ENCODE measurements around the gene MYO10. TPM values are rescaled to one million over a fixed set of nuclear protein-coding genes. Genes with fewer than 3 reads are reported as not detected.

MYO10 gene
- total RNA-seq, 1 experiment from 2014 or later: 202 TPM

DNA sequence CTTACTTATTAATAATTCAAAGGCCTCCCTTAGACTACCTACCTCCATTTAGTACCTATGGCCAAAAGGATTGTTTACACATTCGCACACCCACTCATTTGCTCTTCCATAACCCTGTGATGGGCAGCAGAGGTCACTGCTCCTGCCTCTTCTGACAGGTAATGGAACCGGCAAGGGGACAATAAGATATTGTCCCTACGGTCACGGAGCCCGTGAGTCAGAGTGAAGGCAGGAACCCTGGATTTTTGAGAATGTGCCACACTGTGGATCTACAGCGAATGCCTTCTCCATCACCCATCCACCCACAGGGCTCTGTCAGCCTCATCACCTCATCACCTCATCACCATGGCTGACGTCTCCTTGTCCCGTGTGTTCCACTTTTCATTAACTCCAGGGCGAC lies 132.3 kb downstream of the MYO10 start:
- CTCF ChIA-PET: no interaction called here
- BruUV-seq (replicated peaks): no TSS peak
- Histone ChIP-seq H3K4me1 (ENCODE audit: insufficient read depth, low read length, poor library complexity, severe bottlenecking) (peaks cover 51% of the 10 kb centered on the region), H3K9me3 (ENCODE audit: low read depth, low read length, poor library complexity, severe bottlenecking) (no peaks in the 10 kb centered on the region), H3K27ac (ENCODE audit: low read depth, low read length, poor library complexity, severe bottlenecking) (no peak overlapping the region), H3K4me3 (ENCODE audit: low read depth, low read length, poor library complexity, severe bottlenecking) (no peak overlapping the region), H3K36me3 (ENCODE audit: insufficient read depth, low read length, poor library complexity, severe bottlenecking) (peaks cover 3% of the 10 kb centered on the region), H3K27me3 (replicated peaks; ENCODE audit: insufficient read depth, low read depth, low read length, poor library complexity) (no peaks in the 10 kb centered on the region)
- no peak for DNase-seq (ENCODE audit: low spot score)
- POLR2A ChIA-PET (ENCODE audit: low non-redundant PET): no interaction called here
- TF ChIP-seq EZH2 (IDR thresholded peaks at IDR 0.05; ENCODE audit: borderline replicate concordance, low read depth, low read length, poor library complexity, severe bottlenecking): no peak
- TF ChIP-seq, protein P1, sequence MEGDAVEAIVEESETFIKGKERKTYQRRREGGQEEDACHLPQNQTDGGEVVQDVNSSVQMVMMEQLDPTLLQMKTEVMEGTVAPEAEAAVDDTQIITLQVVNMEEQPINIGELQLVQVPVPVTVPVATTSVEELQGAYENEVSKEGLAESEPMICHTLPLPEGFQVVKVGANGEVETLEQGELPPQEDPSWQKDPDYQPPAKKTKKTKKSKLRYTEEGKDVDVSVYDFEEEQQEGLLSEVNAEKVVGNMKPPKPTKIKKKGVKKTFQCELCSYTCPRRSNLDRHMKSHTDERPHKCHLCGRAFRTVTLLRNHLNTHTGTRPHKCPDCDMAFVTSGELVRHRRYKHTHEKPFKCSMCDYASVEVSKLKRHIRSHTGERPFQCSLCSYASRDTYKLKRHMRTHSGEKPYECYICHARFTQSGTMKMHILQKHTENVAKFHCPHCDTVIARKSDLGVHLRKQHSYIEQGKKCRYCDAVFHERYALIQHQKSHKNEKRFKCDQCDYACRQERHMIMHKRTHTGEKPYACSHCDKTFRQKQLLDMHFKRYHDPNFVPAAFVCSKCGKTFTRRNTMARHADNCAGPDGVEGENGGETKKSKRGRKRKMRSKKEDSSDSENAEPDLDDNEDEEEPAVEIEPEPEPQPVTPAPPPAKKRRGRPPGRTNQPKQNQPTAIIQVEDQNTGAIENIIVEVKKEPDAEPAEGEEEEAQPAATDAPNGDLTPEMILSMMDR (conservative IDR thresholded peaks at IDR 0.05; ENCODE audit: low read depth, low read length): no peak
- intact Hi-C loops (cut with micrococcal nuclease; ENCODE audit: unreplicated experiment): no loop called here

DNA sequence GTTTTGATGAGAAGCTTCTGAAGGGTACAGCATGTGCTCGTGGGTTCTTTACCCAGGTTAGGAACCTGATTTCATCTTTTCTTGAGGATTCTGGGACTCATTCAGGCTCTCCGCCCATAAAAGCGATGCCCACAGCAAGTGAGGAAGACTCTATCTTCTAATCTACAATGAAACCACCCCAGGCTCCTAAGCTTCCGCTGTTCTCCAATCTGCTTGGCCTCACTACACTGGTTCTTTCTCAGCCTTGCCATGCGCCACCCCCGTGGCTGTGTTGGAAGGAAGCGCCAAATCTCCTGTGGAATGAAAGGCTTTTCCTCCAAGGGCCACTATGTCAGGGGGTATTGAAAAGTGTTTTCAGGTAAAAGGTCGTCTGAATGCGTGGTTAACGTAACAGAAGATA lies 135.6 kb downstream of the MYO10 start:
- Histone ChIP-seq H3K36me3 (ENCODE audit: insufficient read depth, low read length, poor library complexity, severe bottlenecking) (peaks cover 3% of the 10 kb centered on the region), H3K4me1 (ENCODE audit: insufficient read depth, low read length, poor library complexity, severe bottlenecking) (peaks cover 49% of the 10 kb centered on the region), H3K27ac (ENCODE audit: low read depth, low read length, poor library complexity, severe bottlenecking) (peak overlapping the region; percentile 39), H3K27me3 (replicated peaks; ENCODE audit: insufficient read depth, low read depth, low read length, poor library complexity) (no peaks in the 10 kb centered on the region), H3K4me3 (ENCODE audit: low read depth, low read length, poor library complexity, severe bottlenecking) (no peak overlapping the region), H3K9me3 (ENCODE audit: low read depth, low read length, poor library complexity, severe bottlenecking) (no peaks in the 10 kb centered on the region)
- ChIA-PET CTCF (no interaction called here), POLR2A (ENCODE audit: low non-redundant PET) (no interaction called here)
- no peak for DNase-seq (ENCODE audit: low spot score)
- BruUV-seq (replicated peaks): no TSS peak
- intact Hi-C loops (cut with micrococcal nuclease; ENCODE audit: unreplicated experiment): no loop called here
- TF ChIP-seq, protein P1 (conservative IDR thresholded peaks at IDR 0.05; ENCODE audit: low read depth, low read length): no peak
- no peak for TF ChIP-seq EZH2 (IDR thresholded peaks at IDR 0.05; ENCODE audit: borderline replicate concordance, low read depth, low read length, poor library complexity, severe bottlenecking)

DNA sequence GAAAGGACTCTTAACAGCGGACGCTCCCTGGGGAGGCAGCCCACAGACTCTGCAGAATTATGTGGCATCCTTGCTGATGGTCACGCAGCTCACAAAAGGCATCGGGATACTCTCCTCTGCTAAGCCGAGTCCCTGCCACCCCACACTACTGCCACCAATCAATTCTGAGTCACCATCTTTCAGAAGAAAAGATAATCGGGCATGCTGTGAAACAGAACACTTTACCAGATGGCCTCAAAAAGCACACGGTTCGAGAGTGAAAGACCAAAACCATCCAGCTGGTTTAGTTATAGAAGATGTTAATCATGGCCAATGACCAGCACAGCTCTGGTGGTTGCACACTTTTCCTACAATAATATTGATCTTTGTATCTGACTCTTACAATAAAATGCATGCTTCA lies 136.3 kb downstream of the MYO10 start:
- peaks cover 51% of the 10 kb centered on the region for H3K4me1 ChIP-seq (ENCODE audit: insufficient read depth, low read length, poor library complexity, severe bottlenecking)
- no peak overlapping the region for H3K4me3 ChIP-seq (ENCODE audit: low read depth, low read length, poor library complexity, severe bottlenecking)
- TF ChIP-seq EZH2 (IDR thresholded peaks at IDR 0.05; ENCODE audit: borderline replicate concordance, low read depth, low read length, poor library complexity, severe bottlenecking): no peak
- TF ChIP-seq, protein P1 (conservative IDR thresholded peaks at IDR 0.05; ENCODE audit: low read depth, low read length): no peak
- peak; percentile 35 for DNase-seq (ENCODE audit: low spot score)
- H3K36me3 ChIP-seq (ENCODE audit: insufficient read depth, low read length, poor library complexity, severe bottlenecking): peaks cover 3% of the 10 kb centered on the region
- BruUV-seq (replicated peaks): no TSS peak
- ChIA-PET CTCF (no interaction called here), POLR2A (ENCODE audit: low non-redundant PET) (no interaction called here)
- no peaks in the 10 kb centered on the region for H3K9me3 ChIP-seq (ENCODE audit: low read depth, low read length, poor library complexity, severe bottlenecking)
- no peaks in the 10 kb centered on the region for H3K27me3 ChIP-seq (replicated peaks; ENCODE audit: insufficient read depth, low read depth, low read length, poor library complexity)
- H3K27ac ChIP-seq (ENCODE audit: low read depth, low read length, poor library complexity, severe bottlenecking): no peak overlapping the region
- intact Hi-C loops (cut with micrococcal nuclease; ENCODE audit: unreplicated experiment): loop anchor here (1.0 kb wide), 1 partner anchor 17 kb away; no protein-coding TSS in a partner anchor

All from A673 (cell line).